ENCODE measurements around the gene FAM89B. TPM values are rescaled to one million over a fixed set of nuclear protein-coding genes. Genes with fewer than 3 reads are reported as not detected.

The FAM89B gene
- total and polyA plus RNA-seq, 2 donors (not counting 3 experiments of a cell fraction or from before 2014, with no cell fraction given), result 63.1 to 153 TPM

- Histone ChIP-seq H3K79me2 (ENCODE audit: control insufficient read depth, insufficient read depth, low read length) (peaks cover 10% of the 10 kb centered on the region), H4K20me1 (replicated peaks; ENCODE audit: control insufficient read depth, extremely low read depth, insufficient read depth, low read length) (no peaks in the 10 kb centered on the region), H3K36me3 (ENCODE audit: control insufficient read depth in 2 of 2, extremely low read depth in 1 of 2, insufficient read depth in 2 of 2, low read length in 2 of 2) (peaks cover 7 to 66% of the 10 kb centered on the region in 2 experiments), H3K9ac (replicated peaks; ENCODE audit: extremely low read depth, insufficient read depth, low read length) (no peak overlapping the region), H3K4me1 (ENCODE audit: control insufficient read depth, extremely low read depth, insufficient read depth, low read length) (peaks cover under 1% of the 10 kb centered on the region), H3K27ac (ENCODE audit: insufficient read depth, low read depth, low read length) (no peak overlapping the region), H3K9me1 (replicated peaks; ENCODE audit: control insufficient read depth, extremely low read depth, insufficient read depth, low read length) (no peaks in the 10 kb centered on the region), H3K4me2 (ENCODE audit: insufficient read depth, low read length) (no peak overlapping the region), H3K4me3 (replicated peaks in 1 of 3; ENCODE audit: insufficient read depth in 1 of 3, low read depth in 1 of 3, low read length in 3 of 3) (no peak overlapping the region), H3K27me3 (ENCODE audit: control insufficient read depth in 2 of 2, insufficient read depth in 2 of 2, low read length in 2 of 2) (no peaks in the 10 kb centered on the region), H2AFZ (ENCODE audit: low read depth, low read length) (no peak overlapping the region), H3K9me3 (replicated peaks; ENCODE audit: control insufficient read depth, insufficient read depth, low read length) (no peaks in the 10 kb centered on the region)
- ChIA-PET POLR2A (no interaction called here), CTCF (interaction anchor here (1.2 kb wide), 1 partner anchor 16 kb away, joined by 3 read pairs; the partner anchor contains the start of gene SIPA1)
- dilution Hi-C loops (cut with MboI; ENCODE audit: extremely low pct_ligation_motif_present, low sequenced_read_pairs) (no loop called here), intact Hi-C loops (cut with micrococcal nuclease) (no loop called here)
- BruUV-seq (replicated peaks), result no TSS peak
- FAIRE-seq, result no peak
- TF ChIP-seq FOS (IDR thresholded peaks at IDR 0.05; ENCODE audit: borderline replicate concordance, insufficient read depth, low read length), result no peak
- no peak for TF ChIP-seq EZH2 (IDR thresholded peaks at IDR 0.05; ENCODE audit: borderline replicate concordance, low read depth, low read length, severe bottlenecking)
- TF ChIP-seq POLR2AphosphoS5 (IDR thresholded peaks at IDR 0.05; ENCODE audit: insufficient read depth, low read depth, low read length), result peak; percentile 21
- no peak for DNase-seq (ENCODE audit: low read depth, low spot score)
These were observed 49.7 kb downstream of the FAM89B start for GRCh38 chr11:65622011-65622410.

- dilution Hi-C loops (cut with MboI; ENCODE audit: extremely low pct_ligation_motif_present, low sequenced_read_pairs), result no loop called here
- H3K36me3 ChIP-seq (ENCODE audit: control insufficient read depth in 2 of 2, extremely low read depth in 1 of 2, insufficient read depth in 2 of 2, low read length in 2 of 2), result peaks cover 15 to 69% of the 10 kb centered on the region in 2 experiments
These were observed 50.8 kb downstream of the FAM89B start for GRCh38 chr11:65623177-65623576.

More at GRCh38 chr11:65623177-65623576, 50.8 kb downstream of the FAM89B start:
- no peak overlapping the region for H3K4me3 ChIP-seq (replicated peaks in 1 of 3; ENCODE audit: insufficient read depth in 1 of 3, low read depth in 1 of 3, low read length in 3 of 3)
- BruUV-seq (replicated peaks), result no TSS peak
- TF ChIP-seq JUN (IDR thresholded peaks at IDR 0.05; ENCODE audit: borderline replicate concordance, insufficient read depth, insufficient read length, low read depth), result no peak
- TF ChIP-seq, protein P1, sequence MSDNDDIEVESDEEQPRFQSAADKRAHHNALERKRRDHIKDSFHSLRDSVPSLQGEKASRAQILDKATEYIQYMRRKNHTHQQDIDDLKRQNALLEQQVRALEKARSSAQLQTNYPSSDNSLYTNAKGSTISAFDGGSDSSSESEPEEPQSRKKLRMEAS (IDR thresholded peaks at IDR 0.05; ENCODE audit: insufficient read depth, insufficient read length), result no peak
- TF ChIP-seq, protein P2, sequence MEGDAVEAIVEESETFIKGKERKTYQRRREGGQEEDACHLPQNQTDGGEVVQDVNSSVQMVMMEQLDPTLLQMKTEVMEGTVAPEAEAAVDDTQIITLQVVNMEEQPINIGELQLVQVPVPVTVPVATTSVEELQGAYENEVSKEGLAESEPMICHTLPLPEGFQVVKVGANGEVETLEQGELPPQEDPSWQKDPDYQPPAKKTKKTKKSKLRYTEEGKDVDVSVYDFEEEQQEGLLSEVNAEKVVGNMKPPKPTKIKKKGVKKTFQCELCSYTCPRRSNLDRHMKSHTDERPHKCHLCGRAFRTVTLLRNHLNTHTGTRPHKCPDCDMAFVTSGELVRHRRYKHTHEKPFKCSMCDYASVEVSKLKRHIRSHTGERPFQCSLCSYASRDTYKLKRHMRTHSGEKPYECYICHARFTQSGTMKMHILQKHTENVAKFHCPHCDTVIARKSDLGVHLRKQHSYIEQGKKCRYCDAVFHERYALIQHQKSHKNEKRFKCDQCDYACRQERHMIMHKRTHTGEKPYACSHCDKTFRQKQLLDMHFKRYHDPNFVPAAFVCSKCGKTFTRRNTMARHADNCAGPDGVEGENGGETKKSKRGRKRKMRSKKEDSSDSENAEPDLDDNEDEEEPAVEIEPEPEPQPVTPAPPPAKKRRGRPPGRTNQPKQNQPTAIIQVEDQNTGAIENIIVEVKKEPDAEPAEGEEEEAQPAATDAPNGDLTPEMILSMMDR (IDR thresholded peaks at IDR 0.05; ENCODE audit: extremely low read depth in 1 of 2, insufficient read depth in 1 of 2, low read depth in 1 of 2, low read length in 2 of 2), result no peak
- TF ChIP-seq MYC (IDR thresholded peaks at IDR 0.05; ENCODE audit: low read depth, low read length), result no peak
- no peak for TF ChIP-seq POLR2AphosphoS5 (IDR thresholded peaks at IDR 0.05; ENCODE audit: insufficient read depth, low read depth, low read length)
- TF ChIP-seq GATA2 (IDR thresholded peaks at IDR 0.05; ENCODE audit: insufficient read depth, insufficient read length, low read depth, low read length), result no peak
- TF ChIP-seq POLR2A (IDR thresholded peaks at IDR 0.05; ENCODE audit: low read depth, low read length), result no peak
- no peak for TF ChIP-seq FOS (IDR thresholded peaks at IDR 0.05; ENCODE audit: borderline replicate concordance, insufficient read depth, low read length)
- no peak for TF ChIP-seq EZH2 (IDR thresholded peaks at IDR 0.05; ENCODE audit: borderline replicate concordance, low read depth, low read length, severe bottlenecking)
- peaks cover 3% of the 10 kb centered on the region for H3K79me2 ChIP-seq (ENCODE audit: control insufficient read depth, insufficient read depth, low read length)
- DNase-seq (ENCODE audit: low read depth, low spot score), result no peak
- no peaks in the 10 kb centered on the region for H3K27me3 ChIP-seq (ENCODE audit: control insufficient read depth in 2 of 2, insufficient read depth in 2 of 2, low read length in 2 of 2)
- no peak overlapping the region for H3K9ac ChIP-seq (replicated peaks; ENCODE audit: extremely low read depth, insufficient read depth, low read length)
- H3K9me3 ChIP-seq (replicated peaks; ENCODE audit: control insufficient read depth, insufficient read depth, low read length), result no peaks in the 10 kb centered on the region
- no peak overlapping the region for H3K4me2 ChIP-seq (ENCODE audit: insufficient read depth, low read length)
- intact Hi-C loops (cut with micrococcal nuclease), result no loop called here
- H2AFZ ChIP-seq (ENCODE audit: low read depth, low read length), result no peak overlapping the region
- H3K4me1 ChIP-seq (ENCODE audit: control insufficient read depth, extremely low read depth, insufficient read depth, low read length), result no peaks in the 10 kb centered on the region
- H4K20me1 ChIP-seq (replicated peaks; ENCODE audit: control insufficient read depth, extremely low read depth, insufficient read depth, low read length), result no peaks in the 10 kb centered on the region
- CTCF ChIA-PET, result interaction anchor here (1.2 kb wide), 1 partner anchor 15 kb away, joined by 3 read pairs; the partner anchor contains the start of gene SIPA1
- POLR2A ChIA-PET, result interaction anchor here (0.6 kb wide), 1 partner anchor 1638 kb away, joined by 11 read pairs; no protein-coding TSS in a partner anchor
- no peaks in the 10 kb centered on the region for H3K9me1 ChIP-seq (replicated peaks; ENCODE audit: control insufficient read depth, extremely low read depth, insufficient read depth, low read length)
- no peak overlapping the region for H3K27ac ChIP-seq (ENCODE audit: insufficient read depth, low read depth, low read length)
- FAIRE-seq, result no peak

All from endothelial cell of umbilical vein (primary cell).